GDM1 (cell line): Measurements from ENCODE around the gene LRRC14B.
"Not testable (repeated sequence)": the region's sequence is repeated elsewhere in the genome, so short reads cannot be mapped to it uniquely, and the experiment has no call there.

Source experiments
- DNase-seq: peaks from one replicate; lab custom pipeline; 2025; lab: John Stamatoyannopoulos, UW

Gene LRRC14B

GRCh38 chr5:241045-241669 is 49.9 kb downstream of the LRRC14B start:
- DNase-seq, result not testable (repeated sequence)

GRCh38 chr5:243683-244367 is 52.5 kb downstream of the LRRC14B start:
- not testable (repeated sequence) for DNase-seq

GRCh38 chr5:245717-246116 is 54.4 kb downstream of the LRRC14B start:
- DNase-seq, result not testable (repeated sequence)
